ENCODE results near the gene BRD2. TPM values are rescaled to one million over a fixed set of nuclear protein-coding genes. Genes with fewer than 3 reads are reported as not detected.

Gene BRD2
- total RNA-seq, 1 experiment from 2014 or later = 171 TPM

DNA sequence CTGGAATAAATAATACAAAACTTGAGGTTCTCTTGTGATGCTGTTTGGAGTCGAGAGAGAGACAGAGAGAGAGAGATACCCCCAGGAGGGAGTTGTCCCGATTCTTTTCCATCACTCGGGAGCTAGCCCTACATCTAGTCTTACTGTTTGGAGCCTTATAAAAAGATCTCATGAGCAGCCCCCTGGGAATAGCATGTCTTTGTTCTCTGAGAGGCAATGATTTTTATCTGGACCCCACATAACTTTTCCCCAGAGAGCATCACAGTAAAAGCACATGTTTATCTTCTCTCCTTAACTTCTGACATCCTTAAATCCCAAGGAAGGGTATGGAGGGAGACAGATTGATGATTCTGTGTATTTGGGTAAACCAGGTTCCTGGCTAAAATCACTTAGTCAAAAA is 61.9 kb downstream of the BRD2 start:
- Histone ChIP-seq H3F3A (ENCODE audit: low read length, unreplicated experiment) (no peaks in the 10 kb centered on the region), H3K79me2 (ENCODE audit: low read length) (no peaks in the 10 kb centered on the region), H4K20me1 (ENCODE audit: low read length) (no peaks in the 10 kb centered on the region), H3K9me2 (replicated peaks; ENCODE audit: low read length) (no peaks in the 10 kb centered on the region), H2AFZ (ENCODE audit: low read length) (no peak overlapping the region), H3K4me2 (ENCODE audit: low read length) (no peak overlapping the region), H3K27me3 (ENCODE audit: low read length) (peaks cover 74% of the 10 kb centered on the region), H3K9me3 (ENCODE audit: low read length) (no peaks in the 10 kb centered on the region), H3K4me3 (ENCODE audit: low read length) (no peak overlapping the region), H3K4me1 (ENCODE audit: insufficient read depth, low read length) (no peaks in the 10 kb centered on the region), H3K36me3 (ENCODE audit: low read depth, low read length) (no peaks in the 10 kb centered on the region), H3K27ac (ENCODE audit: low read length) (no peak overlapping the region), H3K9ac (ENCODE audit: low read length) (no peak overlapping the region)
- DNase-seq (no peak), ATAC-seq (no peak)
- POLR2A ChIA-PET (ENCODE audit: unreplicated experiment) = no interaction called here
- intact Hi-C loops (cut with micrococcal nuclease) = no loop called here
- TF ChIP-seq EZH2phosphoT487 (IDR thresholded peaks at IDR 0.05; ENCODE audit: borderline replicate concordance, low read length) = no peak
- TF ChIP-seq EZH2 (IDR thresholded peaks at IDR 0.05; ENCODE audit: low read length, unreplicated experiment) = no peak
- TF ChIP-seq, protein P1, sequence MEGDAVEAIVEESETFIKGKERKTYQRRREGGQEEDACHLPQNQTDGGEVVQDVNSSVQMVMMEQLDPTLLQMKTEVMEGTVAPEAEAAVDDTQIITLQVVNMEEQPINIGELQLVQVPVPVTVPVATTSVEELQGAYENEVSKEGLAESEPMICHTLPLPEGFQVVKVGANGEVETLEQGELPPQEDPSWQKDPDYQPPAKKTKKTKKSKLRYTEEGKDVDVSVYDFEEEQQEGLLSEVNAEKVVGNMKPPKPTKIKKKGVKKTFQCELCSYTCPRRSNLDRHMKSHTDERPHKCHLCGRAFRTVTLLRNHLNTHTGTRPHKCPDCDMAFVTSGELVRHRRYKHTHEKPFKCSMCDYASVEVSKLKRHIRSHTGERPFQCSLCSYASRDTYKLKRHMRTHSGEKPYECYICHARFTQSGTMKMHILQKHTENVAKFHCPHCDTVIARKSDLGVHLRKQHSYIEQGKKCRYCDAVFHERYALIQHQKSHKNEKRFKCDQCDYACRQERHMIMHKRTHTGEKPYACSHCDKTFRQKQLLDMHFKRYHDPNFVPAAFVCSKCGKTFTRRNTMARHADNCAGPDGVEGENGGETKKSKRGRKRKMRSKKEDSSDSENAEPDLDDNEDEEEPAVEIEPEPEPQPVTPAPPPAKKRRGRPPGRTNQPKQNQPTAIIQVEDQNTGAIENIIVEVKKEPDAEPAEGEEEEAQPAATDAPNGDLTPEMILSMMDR (conservative IDR thresholded peaks at IDR 0.05; ENCODE audit: low read depth, low read length) = no peak
- BruUV-seq (replicated peaks) = no TSS peak
- CTCF ChIA-PET = no interaction called here

Other genes with a start within 250 kb of the BRD2 start
- not detected in 2 replicates for gene HLA-DQA2, start 227.2 kb upstream of the BRD2 start, total RNA-seq (2014; rRNA removed)
- not detected in 2 replicates for gene HLA-DQB2, start 205.1 kb upstream of the BRD2 start, total RNA-seq (2014; rRNA removed)
- gene HLA-DOB, start 151.6 kb upstream of the BRD2 start, total RNA-seq (2014; rRNA removed) = 0.29 and 0.63 TPM in 2 replicates
- gene TAP2, start 129.9 kb upstream of the BRD2 start, total RNA-seq (2014; rRNA removed) = 90.5 and 93.0 TPM in 2 replicates
- 21.2 and 31.6 TPM in 2 replicates for gene PSMB8, start 124.5 kb upstream of the BRD2 start, total RNA-seq (2014; rRNA removed)
- gene TAP1, start 114.9 kb upstream of the BRD2 start, total RNA-seq (2014; rRNA removed) = 15.8 and 19.4 TPM in 2 replicates
- gene PSMB9, start 114.4 kb upstream of the BRD2 start, total RNA-seq (2014; rRNA removed) = 0.40 and 1.5 TPM in 2 replicates
- gene HLA-DMB, start 27.6 kb upstream of the BRD2 start, total RNA-seq (2014; rRNA removed) = not detected in 2 replicates
- gene HLA-DMA, start 15.5 kb upstream of the BRD2 start, total RNA-seq (2014; rRNA removed) = 1.7 and 3.0 TPM in 2 replicates
- not detected in 2 replicates for gene HLA-DOA, start 41.0 kb downstream of the BRD2 start, total RNA-seq (2014; rRNA removed)
- not detected in 2 replicates for gene HLA-DPA1, start 105.1 kb downstream of the BRD2 start, total RNA-seq (2014; rRNA removed)
- gene HLA-DPB1, start 107.4 kb downstream of the BRD2 start, total RNA-seq (2014; rRNA removed) = not detected in 2 replicates
- gene COL11A2, start 223.9 kb downstream of the BRD2 start, total RNA-seq (2014; rRNA removed) = 0.58 and 0.63 TPM in 2 replicates
- gene RXRB, start 232.1 kb downstream of the BRD2 start, total RNA-seq (2014; rRNA removed) = 24.0 and 30.9 TPM in 2 replicates
- gene SLC39A7, start 232.3 kb downstream of the BRD2 start, total RNA-seq (2014; rRNA removed) = 128 and 149 TPM in 2 replicates
- gene HSD17B8, start 236.1 kb downstream of the BRD2 start, total RNA-seq (2014; rRNA removed) = 4.2 and 6.2 TPM in 2 replicates
- 23.3 and 37.5 TPM in 2 replicates for gene RING1, start 239.9 kb downstream of the BRD2 start, total RNA-seq (2014; rRNA removed)